Spleen (tissue), 7 donors: ENCODE measurements around the gene PHLDA2.

Experiments
- POLR2A ChIP-seq, 3 donors: fragments of 450-650 bp; IDR thresholded peaks; one replicate each; pipeline ENCODE4 v1.5.1; 2017; ENCODE audit warnings: antibody characterized with exemption in 3 of 3, mild to moderate bottlenecking in 1 of 3
- POLR2AphosphoS5 ChIP-seq, 3 donors: sonication (generic); formaldehyde crosslinking; IDR thresholded peaks; one replicate each; pipeline ENCODE4 v1.5.1; 2017; ENCODE audit warnings: antibody characterized with exemption in 3 of 3
- TF ChIP-seq, protein P1 (sequence below), 11 experiments: fragments of 200-600 bp in 7 of 11; fragments of 450-650 bp in 4 of 11; sonication (generic) in 4 of 11; IDR thresholded peaks in 8 of 11; conservative IDR thresholded peaks in 3 of 11; 1 replicate in 7 of 11; 2 replicates in 4 of 11; pipeline versions ENCODE4 v1.4.0 to v1.8.0; 2016 to 2021; ENCODE audit warnings: antibody characterized with exemption in 11 of 11, inconsistent platforms in 4 of 11, mild to moderate bottlenecking in 1 of 11
- donor health status: DM: no; HTN: no; CAD: no; lungs with moderate emphysema.
- donor health status: DM: no; HTN: no; CAD: no.
- donor health status: DM: no; HTN: no; CAD: no.

DNA sequence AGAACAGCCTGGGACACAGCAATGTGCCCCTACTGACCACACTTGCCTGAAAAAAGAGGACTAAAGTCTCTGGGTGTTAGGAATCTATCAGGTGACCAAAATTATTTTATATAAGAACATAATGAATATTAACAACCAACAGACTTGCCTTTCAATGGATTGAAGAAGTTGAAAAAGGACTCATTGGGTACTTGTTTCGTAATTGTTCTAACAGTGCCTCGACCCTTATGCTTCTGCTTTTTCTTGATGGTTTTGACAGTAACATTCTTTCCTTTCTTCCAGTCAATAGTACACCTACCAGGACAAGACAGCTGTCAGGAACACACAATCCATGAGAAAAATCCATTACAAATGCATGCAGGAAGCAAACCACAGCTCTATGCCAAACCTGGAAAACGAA is 29.0 kb upstream of the PHLDA2 start:
- TF ChIP-seq POLR2A (IDR thresholded peaks at IDR 0.05) (no peak), POLR2AphosphoS5 (IDR thresholded peaks at IDR 0.05) (no peak)
- TF ChIP-seq, protein P1, sequence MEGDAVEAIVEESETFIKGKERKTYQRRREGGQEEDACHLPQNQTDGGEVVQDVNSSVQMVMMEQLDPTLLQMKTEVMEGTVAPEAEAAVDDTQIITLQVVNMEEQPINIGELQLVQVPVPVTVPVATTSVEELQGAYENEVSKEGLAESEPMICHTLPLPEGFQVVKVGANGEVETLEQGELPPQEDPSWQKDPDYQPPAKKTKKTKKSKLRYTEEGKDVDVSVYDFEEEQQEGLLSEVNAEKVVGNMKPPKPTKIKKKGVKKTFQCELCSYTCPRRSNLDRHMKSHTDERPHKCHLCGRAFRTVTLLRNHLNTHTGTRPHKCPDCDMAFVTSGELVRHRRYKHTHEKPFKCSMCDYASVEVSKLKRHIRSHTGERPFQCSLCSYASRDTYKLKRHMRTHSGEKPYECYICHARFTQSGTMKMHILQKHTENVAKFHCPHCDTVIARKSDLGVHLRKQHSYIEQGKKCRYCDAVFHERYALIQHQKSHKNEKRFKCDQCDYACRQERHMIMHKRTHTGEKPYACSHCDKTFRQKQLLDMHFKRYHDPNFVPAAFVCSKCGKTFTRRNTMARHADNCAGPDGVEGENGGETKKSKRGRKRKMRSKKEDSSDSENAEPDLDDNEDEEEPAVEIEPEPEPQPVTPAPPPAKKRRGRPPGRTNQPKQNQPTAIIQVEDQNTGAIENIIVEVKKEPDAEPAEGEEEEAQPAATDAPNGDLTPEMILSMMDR (IDR thresholded peaks at IDR 0.05 in 8 of 11, conservative IDR thresholded peaks at IDR 0.05 in 3 of 11), result no peak
